HG03378 (cell line): ENCODE data around the gene PGLYRP1.
A peak's percentile ranks its signal among the peaks of the same experiment; 100 is the strongest.

ENCODE experiments used
- ATAC-seq: cut with Tn5 transposase; IDR thresholded peaks from one replicate; pipeline ENCODE4 v1.9.1; 2021; ENCODE audit warnings: mild to moderate bottlenecking, moderate library complexity; ENCODE audit not compliant: unreplicated experiment

Gene PGLYRP1

GRCh38 chr19:46006411-46006810 is 16.4 kb downstream of the PGLYRP1 start:
- no peak for ATAC-seq

GRCh38 chr19:46002678-46003275 is 20.1 kb downstream of the PGLYRP1 start:
- no peak for ATAC-seq

GRCh38 chr19:46000491-46001246 is 22.2 kb downstream of the PGLYRP1 start:
- no peak for ATAC-seq

- no peak for ATAC-seq
Observed at GRCh38 chr19:45999653-46000121, 23.2 kb downstream of the PGLYRP1 start.

GRCh38 chr19:45998834-45999233 is 24.0 kb downstream of the PGLYRP1 start:
- no peak for ATAC-seq

- ATAC-seq: no peak
Observed at GRCh38 chr19:45996933-45997332, 25.9 kb downstream of the PGLYRP1 start.

- ATAC-seq: no peak
Observed at GRCh38 chr19:45995715-45996385, 27.0 kb downstream of the PGLYRP1 start.

- ATAC-seq: peak; percentile 96
Observed at GRCh38 chr19:45994998-45995714, 27.7 kb downstream of the PGLYRP1 start, which contains the start of gene CCDC61. Gene CCDC61 (plus strand): TSS chr19:45995467. CDS start chr19:46003019, 7,552 bp downstream.

- ATAC-seq: no peak
Observed at GRCh38 chr19:45994456-45994997, 28.3 kb downstream of the PGLYRP1 start.

GRCh38 chr19:45990113-45990728 is 32.6 kb downstream of the PGLYRP1 start:
- ATAC-seq: no peak

- ATAC-seq: no peak
Observed at GRCh38 chr19:45985321-45985720, 37.5 kb downstream of the PGLYRP1 start.

- ATAC-seq: no peak
Observed at GRCh38 chr19:45981350-45981749, 41.5 kb downstream of the PGLYRP1 start.

GRCh38 chr19:45978156-45978555 is 44.7 kb downstream of the PGLYRP1 start:
- no peak for ATAC-seq

- ATAC-seq: no peak
Observed at GRCh38 chr19:45976178-45976577, 46.7 kb downstream of the PGLYRP1 start.

- ATAC-seq: no peak
Observed at GRCh38 chr19:45975306-45976070, 47.4 kb downstream of the PGLYRP1 start.

- no peak for ATAC-seq
Observed at GRCh38 chr19:45973553-45974338, 49.1 kb downstream of the PGLYRP1 start, which contains the start of gene NOVA2. Gene NOVA2 (minus strand): TSS chr19:45973865. CDS start chr19:45973351, 514 bp downstream.

GRCh38 chr19:45972947-45973540 is 49.8 kb downstream of the PGLYRP1 start:
- ATAC-seq: no peak
